HG03520 (cell line): ENCODE measurements around the gene E2F1.

Experiments
- ATAC-seq: cut with Tn5 transposase; IDR thresholded peaks from one replicate; pipeline ENCODE4 v1.9.1; 2021; ENCODE audit warnings: mild to moderate bottlenecking, moderate library complexity; ENCODE audit not compliant: unreplicated experiment

Gene E2F1

GRCh38 chr20:33673114-33673409, 13.1 kb downstream of the E2F1 start:
- no peak for ATAC-seq

- ATAC-seq: no peak
Observed at GRCh38 chr20:33672426-33673113, 13.6 kb downstream of the E2F1 start.

GRCh38 chr20:33671573-33672288, 14.5 kb downstream of the E2F1 start:
- no peak for ATAC-seq

GRCh38 chr20:33670715-33671499, 15.3 kb downstream of the E2F1 start:
- ATAC-seq: no peak

- ATAC-seq: no peak
Observed at GRCh38 chr20:33669873-33670640, 16.1 kb downstream of the E2F1 start.

- no peak for ATAC-seq
Observed at GRCh38 chr20:33669224-33669623, 17.0 kb downstream of the E2F1 start.

- no peak for ATAC-seq
Observed at GRCh38 chr20:33668466-33669155, 17.6 kb downstream of the E2F1 start.

- ATAC-seq: peak; percentile 36
Observed at GRCh38 chr20:33667676-33668465, 18.3 kb downstream of the E2F1 start.

- ATAC-seq: peak; percentile 4
Observed at GRCh38 chr20:33667245-33667675, 18.9 kb downstream of the E2F1 start.

- ATAC-seq: peak; percentile 63
Observed at GRCh38 chr20:33666293-33667244, 19.6 kb downstream of the E2F1 start, which contains the start of gene ACTL10. Gene ACTL10, plus strand, starts transcription at chr20:33666943. Its CDS starts 555 bp downstream, at chr20:33667498.

GRCh38 chr20:33664762-33665144, 21.4 kb downstream of the E2F1 start:
- ATAC-seq: no peak

GRCh38 chr20:33664085-33664761, 22.0 kb downstream of the E2F1 start:
- ATAC-seq: no peak

- ATAC-seq: no peak
Observed at GRCh38 chr20:33663161-33664084, 22.8 kb downstream of the E2F1 start.

GRCh38 chr20:33662172-33662571, 24.0 kb downstream of the E2F1 start, which contains the start of gene C20orf144:
Gene C20orf144, plus strand, starts transcription at chr20:33662327. Its CDS starts 19 bp downstream, at chr20:33662346.
- no peak for ATAC-seq

GRCh38 chr20:33660685-33661058, 25.5 kb downstream of the E2F1 start:
- ATAC-seq: no peak

GRCh38 chr20:33660035-33660684, 26.0 kb downstream of the E2F1 start:
- ATAC-seq: no peak
